DMS53 treated with DMSO at 0.1 percent for 48 hours (cell line): ENCODE measurements around the gene P3H4.

ENCODE experiments used
- DNase-seq: peaks from one replicate; lab custom pipeline; 2025; ENCODE audit not compliant: unreplicated experiment; lab: John Stamatoyannopoulos, UW

P3H4 gene

DNA sequence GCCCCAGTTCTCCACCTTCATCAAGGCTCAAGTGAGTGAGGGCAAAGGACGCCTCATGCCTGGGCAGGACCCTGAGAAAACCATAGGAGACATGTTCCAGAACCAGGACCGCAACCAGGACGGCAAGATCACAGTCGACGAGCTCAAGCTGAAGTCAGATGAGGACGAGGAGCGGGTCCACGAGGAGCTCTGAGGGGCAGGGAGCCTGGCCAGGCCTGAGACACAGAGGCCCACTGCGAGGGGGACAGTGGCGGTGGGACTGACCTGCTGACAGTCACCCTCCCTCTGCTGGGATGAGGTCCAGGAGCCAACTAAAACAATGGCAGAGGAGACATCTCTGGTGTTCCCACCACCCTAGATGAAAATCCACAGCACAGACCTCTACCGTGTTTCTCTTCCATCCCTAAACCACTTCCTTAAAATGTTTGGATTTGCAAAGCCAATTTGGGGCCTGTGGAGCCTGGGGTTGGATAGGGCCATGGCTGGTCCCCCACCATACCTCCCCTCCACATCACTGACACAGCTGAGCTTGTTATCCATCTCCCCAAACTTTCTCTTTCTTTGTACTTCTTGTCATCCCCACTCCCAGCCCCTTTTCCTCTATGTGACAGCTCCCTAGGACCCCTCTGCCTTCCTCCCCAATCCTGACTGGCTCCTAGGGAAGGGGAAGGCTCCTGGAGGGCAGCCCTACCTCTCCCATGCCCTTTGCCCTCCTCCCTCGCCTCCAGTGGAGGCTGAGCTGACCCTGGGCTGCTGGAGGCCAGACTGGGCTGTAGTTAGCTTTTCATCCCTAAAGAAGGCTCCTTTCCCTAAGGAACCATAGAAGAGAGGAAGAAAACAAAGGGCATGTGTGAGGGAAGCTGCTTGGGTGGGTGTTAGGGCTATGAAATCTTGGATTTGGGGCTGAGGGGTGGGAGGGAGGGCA is 10.7 kb upstream of the P3H4 start:
- DNase-seq, result no peak

DNA sequence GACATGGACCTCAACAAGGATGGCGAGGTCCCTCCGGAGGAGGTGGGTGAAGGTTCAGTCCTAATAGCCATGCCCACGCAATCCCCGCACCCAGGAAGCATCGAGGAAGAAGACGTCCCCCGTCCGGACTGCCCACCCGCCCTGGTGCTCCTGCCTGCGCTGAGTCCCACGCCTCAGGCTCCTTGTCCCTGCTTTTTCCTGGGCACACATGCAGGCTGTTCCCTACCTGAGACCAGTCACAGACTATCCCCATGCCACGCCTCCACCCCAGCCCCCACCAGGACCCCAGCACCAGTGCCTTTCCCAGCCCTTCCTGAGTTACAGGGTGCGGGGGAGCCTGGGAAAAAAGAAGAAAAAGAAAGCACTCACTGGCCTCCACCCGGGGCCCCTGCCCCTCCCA is 10.0 kb upstream of the P3H4 start:
- DNase-seq, result no peak

DNA sequence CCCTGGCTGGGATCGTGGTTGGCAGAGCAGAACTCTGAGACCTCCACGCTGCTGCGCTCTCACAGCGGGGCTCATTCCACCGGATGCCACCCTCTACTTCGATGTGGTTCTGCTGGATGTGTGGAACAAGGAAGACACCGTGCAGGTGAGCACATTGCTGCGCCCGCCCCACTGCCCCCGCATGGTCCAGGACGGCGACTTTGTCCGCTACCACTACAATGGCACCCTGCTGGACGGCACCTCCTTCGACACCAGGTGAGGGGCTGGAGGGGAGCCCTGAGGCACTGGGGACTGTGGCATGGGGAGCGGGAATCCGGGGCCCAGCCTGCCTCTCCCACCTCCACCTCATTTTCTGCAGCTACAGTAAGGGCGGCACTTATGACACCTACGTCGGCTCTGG is 6.3 kb upstream of the P3H4 start:
- no peak for DNase-seq

DNA sequence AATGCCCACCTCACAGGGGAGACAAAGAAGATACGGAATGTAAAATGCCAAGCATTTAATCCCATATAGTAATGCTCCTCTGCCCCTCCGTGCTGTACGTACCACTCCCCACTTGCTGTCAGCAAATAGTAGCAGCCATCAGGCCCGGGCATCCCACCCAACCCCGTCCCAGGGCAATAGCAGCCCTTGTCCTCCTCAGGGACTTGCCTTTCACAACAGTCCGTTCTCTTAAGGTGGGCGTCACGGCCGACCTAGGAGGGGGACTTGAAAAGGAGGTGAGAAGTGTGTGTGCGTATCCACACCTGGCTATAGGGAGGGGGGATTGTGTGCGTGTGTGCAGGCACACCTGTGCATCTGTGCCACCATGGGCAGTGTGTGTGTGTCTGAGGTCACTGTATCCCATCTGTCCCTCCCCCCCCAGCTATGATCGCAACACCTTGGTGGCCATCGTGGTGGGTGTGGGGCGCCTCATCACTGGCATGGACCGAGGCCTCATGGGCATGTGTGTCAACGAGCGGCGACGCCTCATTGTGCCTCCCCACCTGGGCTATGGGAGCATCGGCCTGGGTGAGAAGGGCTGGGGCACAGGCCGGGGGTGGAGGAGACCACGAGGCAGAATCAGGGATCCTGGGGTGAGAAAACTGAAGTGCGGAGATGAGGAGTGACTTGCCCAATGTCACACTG is 5.0 kb upstream of the P3H4 start:
- DNase-seq, result no peak

DNA sequence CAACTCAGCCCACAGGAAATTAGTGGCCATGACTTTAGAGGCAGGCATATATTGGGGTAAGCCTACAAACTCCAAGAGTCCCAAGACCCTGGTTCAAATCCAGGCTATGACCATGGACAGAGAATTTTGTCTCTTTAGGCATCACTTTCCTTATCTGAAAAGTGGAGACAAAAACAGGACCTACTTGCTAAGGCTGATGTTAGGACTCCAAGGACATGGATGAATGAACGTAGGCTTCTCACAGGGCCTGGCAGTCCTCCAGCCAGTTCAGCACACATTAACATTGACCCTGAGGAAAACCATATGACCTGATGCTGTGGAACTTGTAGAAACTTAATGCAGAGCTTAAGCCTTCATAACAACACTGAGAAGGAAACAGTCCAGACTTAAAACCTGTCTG is 2.4 kb upstream of the P3H4 start:
- DNase-seq, result no peak

DNA sequence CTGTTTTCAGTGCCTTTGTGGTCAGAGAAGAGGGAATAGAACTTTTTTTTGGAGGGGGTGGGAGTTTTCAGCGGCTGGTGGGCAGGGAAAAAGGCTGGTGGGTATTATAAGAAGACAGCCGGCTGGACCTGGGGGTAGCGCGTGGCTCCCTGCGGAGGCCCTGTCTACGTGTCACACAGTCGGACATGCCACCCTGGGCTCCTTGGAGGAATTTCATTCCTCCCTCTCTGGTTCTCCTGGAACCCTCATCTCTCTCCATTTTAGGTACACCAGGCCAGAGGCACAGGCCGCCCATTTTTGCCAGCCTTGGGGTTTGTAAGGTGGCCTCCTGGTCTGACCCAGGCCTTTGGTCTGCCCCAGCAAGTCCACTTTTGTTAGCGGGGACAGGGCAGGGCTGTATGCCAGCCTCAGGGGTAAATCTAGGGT is 2.0 kb upstream of the P3H4 start:
- DNase-seq, result no peak

DNA sequence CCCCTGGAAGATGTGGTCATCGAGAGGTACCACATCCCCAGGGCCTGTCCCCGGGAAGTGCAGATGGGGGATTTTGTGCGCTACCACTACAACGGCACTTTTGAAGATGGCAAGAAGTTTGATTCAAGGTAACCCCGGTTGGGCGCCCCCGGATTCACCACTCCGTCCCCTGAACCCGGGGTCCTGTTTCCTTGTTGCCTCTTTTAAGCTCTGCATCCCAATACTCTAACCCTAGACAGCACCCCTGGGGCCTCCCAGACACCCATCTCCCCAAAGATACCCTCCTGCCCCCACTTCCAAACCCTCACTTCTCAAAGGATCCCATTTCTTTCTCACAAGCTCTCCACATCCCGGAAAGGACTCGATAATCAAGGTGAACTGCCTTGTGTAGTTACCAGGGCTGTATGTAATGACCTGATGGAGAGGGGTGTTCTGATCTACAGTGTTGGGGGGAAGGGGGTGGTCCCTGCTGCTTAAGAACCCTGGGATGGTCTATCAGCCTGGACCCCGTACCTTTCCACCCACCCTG is 1.5 kb upstream of the P3H4 start:
- DNase-seq, result no peak

DNA sequence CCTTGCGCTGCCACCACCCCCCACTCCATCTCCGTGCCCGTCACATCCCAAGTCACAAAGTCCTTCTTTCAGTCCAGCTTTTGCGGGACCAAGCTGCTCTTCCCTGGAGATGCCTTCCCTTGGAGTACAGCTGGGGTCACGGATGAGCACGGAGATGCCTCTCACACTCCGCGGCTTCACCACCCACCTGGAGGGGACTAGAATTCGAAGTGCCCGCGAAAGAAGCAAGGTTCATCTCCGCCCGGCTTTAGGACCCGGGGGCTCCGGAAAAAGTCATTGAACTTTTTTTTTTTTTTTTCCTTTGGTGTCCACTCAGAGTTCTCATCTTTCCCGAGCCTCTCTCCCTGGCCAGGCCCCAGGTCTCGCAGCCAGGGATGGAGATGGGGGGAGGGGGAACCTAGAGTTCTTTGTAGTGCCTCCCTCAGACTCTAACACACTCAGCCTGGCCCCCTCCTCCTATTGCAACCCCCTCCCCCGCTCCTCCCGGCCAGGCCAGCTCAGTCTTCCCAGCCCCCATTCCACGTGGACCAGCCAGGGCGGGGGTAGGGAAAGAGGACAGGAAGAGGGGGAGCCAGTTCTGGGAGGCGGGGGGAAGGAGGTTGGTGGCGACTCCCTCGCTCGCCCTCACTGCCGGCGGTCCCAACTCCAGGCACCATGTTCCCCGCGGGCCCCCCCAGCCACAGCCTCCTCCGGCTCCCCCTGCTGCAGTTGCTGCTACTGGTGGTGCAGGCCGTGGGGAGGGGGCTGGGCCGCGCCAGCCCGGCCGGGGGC is 817 bp upstream of the P3H4 start, which contains the start of gene FKBP10:
Gene FKBP10, plus strand, starts transcription at position 624 of the 771 bp plus-strand sequence. Its CDS starts 31 bp downstream, at position 655.
- DNase-seq, result peak; percentile 59

DNA sequence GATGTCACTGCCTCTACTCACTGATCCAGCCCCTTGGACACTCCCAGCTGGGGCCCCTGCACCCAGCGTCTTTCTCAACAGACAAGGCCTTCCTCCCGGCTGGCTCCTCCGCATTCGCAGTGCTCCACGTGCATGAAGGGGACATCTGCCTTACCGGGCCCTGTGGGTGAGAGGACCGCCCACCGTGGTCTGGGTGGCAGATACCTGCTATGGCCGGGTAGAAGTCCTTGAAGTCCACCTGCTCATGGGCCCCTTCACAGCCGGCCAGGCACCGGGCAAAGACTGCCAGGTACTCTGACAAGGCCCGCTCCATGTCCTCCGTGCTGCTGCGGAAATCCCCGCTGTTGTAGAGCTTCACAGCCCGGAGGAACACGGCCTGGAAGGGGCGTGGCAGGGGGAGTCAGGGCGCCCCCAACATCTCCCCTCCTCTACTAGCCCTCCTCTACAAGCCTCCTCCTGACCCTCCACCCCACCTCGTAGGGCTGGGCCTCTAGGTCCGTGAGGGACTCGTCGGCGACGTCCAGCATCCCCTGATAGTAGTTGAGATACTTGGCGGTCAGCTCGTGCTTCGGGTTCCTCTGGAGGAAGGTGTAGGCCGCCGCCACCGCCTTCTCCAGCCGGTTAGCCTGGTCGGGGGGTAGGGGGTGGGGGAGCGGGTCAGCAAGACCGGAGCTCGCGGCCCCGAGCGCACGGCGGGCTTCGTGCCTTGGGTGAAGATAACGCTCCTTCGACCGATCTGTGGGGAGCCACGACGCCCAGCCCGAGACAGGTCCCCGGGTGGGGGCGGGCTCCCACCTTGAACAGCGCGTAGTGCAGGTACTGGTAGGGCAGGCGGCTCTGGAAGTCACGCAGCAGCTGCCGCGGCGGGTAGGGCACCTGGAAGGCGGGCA is 845 bp downstream of the P3H4 start:
- no peak for DNase-seq

DNA sequence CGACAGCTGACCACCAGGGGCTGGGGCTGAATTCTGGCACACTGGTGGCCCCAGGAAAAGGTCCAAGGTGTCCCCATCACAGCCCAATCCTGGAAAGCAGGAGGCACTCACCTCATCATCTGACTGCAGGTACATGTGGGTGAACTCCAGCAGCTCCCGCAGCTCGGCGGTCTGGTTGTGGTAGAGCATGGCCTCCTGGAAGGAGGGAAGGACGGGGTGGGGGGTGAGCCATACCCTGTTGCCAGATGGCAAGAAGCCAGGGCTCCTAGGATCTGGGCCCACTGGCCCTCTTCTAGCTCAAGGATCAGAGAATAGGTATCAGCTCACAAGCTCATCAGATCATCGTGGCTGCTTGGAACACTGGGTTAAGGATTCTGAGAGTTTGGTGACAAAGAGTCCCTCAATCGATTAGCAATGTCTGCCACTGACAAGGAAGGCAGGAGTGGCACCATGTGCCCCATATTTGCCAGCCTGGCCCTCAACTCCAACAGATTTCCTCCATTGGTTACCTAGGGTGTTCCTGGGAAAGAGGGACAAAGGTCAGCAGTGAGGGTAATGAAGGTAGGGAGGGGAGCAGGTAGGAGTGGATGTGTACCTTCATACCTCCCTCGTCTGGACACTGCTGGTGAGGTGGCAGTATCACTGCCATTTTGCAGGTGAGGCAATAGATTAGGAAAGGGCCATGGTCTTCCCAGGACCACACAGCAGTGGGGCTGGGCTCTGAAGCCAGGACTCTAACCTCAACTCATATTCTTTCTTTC is 4.9 kb downstream of the P3H4 start:
- DNase-seq, result no peak

DNA sequence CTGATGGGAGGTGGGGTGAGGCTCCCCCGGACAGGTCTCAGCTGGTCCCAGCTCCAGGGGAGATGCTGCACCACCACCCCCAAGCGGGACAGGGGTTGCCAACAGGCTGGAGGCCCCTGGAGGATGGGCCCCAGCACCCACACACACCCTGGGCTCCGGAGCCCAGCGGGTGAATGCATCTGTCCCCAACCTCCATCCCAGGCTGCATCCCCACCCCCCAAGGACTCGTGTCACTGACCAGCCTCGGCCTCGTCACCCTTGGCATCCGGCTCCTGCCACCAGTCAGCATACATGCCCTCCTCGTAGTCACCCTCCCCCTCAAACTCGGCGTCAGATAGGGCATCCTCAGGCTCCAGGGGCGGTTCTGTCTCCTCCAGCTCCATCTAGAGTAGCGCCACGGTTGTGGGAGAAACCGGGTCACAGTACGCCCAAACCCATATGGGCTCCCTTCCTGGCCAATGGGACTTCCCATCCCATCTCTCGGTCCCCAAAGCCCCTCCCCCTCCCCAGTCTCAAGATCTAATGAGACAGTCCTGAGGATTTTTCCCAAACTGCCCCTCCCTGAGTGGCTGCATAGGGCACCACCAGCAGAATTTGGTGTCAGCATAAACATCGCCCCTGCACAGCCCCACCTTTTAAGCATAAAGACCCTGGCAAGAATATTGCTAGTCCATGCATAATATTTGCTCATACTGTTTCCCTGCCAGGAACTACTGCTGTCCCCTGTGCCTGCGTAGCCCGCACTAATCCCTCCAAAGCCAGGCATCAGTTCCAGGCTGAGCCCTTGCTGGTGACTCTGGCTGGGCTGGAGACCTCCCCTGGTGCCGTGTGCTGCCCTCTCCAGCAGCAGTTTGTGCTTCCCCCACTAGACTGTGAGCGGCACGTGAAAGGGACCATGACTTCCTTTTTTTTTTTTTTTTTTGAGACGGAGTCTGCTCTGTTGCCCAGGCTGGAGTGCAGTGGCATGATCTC is 8.4 kb downstream of the P3H4 start:
- DNase-seq, result no peak

DNA sequence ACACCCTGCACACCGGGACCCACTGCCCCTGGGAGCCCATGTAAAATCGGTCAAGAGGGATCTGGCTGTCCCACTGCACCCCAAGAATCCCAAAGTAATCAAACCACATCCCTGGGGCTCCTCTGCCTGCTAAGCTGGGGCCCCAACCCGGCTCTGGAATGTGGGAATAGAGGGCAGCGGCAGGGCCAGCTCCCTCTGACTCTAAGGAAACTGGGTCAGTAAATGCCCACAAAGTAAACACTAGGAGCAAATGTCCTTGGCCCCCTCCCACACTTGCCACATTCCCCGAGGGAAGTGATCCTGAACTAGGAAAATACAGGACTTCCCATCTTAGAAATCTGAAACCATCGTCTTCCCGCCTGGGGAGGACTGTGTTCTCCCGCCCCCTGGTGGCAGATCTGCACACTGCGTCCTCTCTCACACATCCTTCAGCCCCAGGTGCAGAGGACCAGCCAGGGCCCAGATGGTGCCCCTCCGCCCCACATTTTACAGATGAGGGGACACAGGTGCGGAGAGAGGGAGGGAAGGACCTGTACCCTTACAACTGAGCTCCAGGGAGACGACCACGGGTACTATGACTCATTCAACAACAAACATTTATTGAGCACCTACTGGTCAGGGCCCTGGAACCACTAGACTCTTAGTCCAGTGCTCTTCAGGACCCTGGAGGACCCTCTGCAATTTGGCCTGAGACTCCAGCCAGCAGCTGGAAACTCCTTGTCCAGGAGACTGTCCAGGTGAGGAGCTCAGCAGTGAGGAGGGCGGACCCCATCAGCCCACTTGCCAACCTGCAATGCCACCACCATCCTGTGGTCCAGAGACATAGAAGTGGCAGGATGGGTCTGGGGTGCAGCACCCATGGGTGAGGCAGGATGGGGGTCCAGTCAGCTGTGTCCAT is 10.1 kb downstream of the P3H4 start:
- DNase-seq, result peak; percentile 74

DNA sequence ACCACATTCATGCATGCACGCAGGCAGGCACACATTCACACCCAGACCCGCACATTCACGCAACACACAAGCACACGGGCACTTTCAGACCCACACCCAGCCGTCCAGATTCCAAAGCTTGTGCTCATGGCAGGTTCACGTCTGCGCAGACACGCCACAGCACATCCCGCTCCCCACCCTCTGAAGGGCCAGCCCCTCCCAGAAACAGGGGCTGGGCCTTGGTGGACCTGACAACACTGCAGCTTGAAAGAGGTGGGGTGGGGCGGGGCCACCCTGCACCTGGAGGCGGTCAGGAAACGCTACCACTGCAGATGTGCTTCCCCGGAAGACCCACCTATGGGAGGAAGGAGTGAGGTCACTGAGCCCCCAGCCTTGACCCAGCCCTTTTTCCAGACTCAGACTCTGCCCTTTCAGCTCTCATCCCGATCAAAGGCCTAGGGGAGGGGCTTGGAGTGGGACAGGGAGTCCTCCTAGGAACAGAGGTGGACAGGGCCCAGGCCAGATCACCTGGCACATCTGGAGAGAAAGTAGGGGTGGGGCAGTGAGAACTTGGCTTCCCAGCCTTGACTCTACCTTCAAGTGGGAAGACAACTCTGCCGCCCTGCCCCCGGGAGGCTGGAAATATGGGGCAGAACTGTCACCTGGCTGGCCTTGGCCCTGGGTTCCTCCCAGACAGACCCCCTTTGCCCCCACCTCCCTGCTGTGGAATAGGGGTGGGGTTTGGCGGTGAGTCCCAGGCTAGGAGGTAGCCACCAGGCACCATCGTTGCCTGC is 11.0 kb downstream of the P3H4 start:
- peak; percentile 72 for DNase-seq

DNA sequence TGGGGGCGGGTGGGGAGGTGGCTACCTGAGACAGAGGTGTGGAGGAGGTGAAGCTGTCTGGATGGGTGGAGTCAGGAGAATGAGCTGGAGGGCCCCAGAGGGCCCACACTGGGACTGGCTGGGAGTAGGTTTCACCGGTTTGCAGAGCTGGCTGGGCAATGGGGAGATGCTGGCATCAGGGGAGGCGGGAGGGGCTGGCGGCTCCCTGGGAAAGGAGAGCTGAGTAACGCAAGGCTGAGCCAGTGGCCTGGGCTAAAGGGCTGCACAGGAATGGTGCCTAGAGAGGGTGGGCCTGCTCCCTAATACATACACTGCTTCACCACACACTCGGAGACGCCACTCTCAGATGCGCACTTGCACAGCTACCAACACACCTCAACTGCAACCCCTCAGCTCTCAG is 12.4 kb downstream of the P3H4 start:
- no peak for DNase-seq

DNA sequence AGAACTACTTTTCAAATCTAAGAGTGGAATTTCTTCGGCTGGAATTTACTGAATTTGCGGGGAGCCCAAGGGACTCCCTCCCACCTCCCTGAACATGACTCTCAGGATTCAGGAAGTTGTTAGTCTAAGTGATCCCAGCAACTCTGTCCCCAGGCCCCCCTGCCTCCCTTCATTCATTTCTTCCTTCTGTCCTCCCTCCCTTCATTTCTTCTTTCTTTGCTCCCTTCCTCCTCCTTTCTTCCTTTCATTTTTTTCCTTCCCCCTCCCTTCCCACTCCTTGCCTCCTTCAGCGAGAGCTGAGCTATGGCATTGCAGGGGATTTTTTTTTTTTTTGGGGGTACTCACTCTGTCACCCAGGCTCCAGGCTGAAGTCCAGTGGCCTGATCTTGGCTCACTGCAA is 14.4 kb downstream of the P3H4 start:
- no peak for DNase-seq

DNA sequence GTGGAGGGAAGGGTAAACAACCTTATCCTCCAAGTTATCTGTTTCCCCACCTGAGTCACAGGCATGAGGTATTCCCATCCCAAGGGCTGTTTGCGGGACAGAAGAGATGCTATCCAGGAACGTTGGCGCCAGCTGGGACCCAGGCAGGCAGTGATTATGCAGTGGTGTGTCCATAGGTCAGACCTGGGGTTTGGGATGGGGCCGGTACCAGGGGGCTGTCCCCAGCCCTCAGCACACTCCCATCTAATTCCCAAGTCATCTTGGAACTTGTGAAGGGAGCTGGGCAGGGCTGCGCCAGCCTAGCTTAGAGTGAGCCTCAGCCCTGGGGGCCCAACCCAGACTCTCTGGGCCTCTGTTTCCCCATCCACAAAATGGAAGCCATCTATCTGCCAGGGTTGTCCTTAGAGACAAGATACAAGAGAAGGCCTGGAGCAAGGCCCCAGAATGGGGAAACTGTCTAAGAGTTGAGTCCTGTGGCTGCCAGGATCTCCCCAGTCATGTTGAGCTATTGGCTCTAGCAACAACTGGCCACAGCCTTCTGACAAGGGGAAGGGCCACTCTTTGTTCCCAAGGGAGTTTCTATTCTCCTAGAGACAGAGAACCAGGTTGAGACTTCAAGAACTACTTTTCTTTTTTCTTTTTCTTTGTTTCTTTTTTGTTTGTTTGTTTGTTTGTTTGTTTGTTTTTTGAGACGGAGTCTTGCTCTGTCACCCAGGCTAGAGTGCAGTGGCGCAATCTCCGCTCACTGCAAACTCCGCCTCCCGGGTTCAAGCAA is 15.4 kb downstream of the P3H4 start:
- DNase-seq, result no peak
